Astrocyte of the spinal cord (primary cell): ENCODE data around the gene CPVL.

Experiments
- DNase-seq: peaks from one replicate; pipeline ENCODE4 v3.0.0; 2011; ENCODE audit warnings: low read depth, low spot score
- H3K4me3 ChIP-seq: 2 replicates; pipeline ENCODE4 v1.5.1; 2011; ENCODE audit warnings: low read depth, mild to moderate bottlenecking, low read length, moderate library complexity
- in situ Hi-C: cut with HindIII; loops from 2 replicates; pipeline ENCODE4 v1.10.0; 2017; ENCODE audit warnings: low sequenced_read_pairs
- TF ChIP-seq, protein P1 (sequence below): IDR thresholded peaks from 2 replicates; pipeline ENCODE4 v1.5.1; 2012; ENCODE audit warnings: low read depth, mild to moderate bottlenecking, low read length, inconsistent platforms

CPVL gene

DNA sequence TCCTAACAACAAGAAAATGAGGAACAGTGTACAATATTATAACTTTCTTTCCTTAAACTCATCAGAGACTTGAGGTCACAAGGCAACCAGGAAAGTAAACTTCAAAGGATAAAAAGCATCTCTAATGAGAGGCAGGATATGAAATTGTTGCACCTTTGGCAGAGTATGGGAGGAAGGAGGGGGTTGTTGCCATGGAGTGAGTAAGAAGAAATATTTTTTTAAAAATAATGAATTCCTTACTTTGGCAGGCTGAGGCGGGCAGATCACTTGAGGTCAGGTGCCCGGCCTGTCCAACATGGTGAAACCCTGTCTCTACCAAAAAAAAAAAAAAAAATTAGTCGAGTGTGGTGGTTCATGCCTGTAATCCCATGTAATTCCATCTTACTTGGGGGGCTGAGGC, 27.1 kb upstream of the CPVL start:
- no peak overlapping the region for H3K4me3 ChIP-seq
- no peak for DNase-seq
- TF ChIP-seq, protein P1, sequence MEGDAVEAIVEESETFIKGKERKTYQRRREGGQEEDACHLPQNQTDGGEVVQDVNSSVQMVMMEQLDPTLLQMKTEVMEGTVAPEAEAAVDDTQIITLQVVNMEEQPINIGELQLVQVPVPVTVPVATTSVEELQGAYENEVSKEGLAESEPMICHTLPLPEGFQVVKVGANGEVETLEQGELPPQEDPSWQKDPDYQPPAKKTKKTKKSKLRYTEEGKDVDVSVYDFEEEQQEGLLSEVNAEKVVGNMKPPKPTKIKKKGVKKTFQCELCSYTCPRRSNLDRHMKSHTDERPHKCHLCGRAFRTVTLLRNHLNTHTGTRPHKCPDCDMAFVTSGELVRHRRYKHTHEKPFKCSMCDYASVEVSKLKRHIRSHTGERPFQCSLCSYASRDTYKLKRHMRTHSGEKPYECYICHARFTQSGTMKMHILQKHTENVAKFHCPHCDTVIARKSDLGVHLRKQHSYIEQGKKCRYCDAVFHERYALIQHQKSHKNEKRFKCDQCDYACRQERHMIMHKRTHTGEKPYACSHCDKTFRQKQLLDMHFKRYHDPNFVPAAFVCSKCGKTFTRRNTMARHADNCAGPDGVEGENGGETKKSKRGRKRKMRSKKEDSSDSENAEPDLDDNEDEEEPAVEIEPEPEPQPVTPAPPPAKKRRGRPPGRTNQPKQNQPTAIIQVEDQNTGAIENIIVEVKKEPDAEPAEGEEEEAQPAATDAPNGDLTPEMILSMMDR, result no peak
- in situ Hi-C loops, result no loop called here

GRCh38 chr7:29170781-29171180, 24.4 kb upstream of the CPVL start:
- TF ChIP-seq, protein P1, result no peak
- H3K4me3 ChIP-seq, result no peak overlapping the region
- DNase-seq, result no peak
- in situ Hi-C loops, result no loop called here

GRCh38 chr7:29167721-29168120, 21.4 kb upstream of the CPVL start:
- in situ Hi-C loops, result no loop called here
- no peak for DNase-seq
- TF ChIP-seq, protein P1, result no peak
- no peak overlapping the region for H3K4me3 ChIP-seq

DNA sequence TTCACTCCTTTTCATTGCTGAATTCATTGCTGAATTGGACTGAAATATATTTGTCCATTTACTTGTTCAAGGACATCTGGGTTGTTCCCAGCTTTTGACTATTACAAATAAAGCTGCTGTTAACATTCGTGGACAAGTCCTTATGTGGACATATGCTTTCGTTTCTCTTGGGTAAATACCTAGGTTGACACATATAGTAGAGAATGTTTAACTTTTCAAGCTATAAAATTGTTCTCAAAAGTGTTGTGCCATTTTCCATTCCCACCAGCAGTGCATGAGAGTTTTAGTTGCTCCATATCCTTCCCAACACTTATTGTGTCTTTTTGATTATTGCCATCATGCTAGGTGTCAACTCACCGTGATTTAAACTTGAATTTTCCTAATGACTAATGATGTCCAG, 17.5 kb upstream of the CPVL start:
- TF ChIP-seq, protein P1, result no peak
- no peak for DNase-seq
- H3K4me3 ChIP-seq, result no peak overlapping the region
- in situ Hi-C loops, result no loop called here

- DNase-seq, result no peak
- in situ Hi-C loops, result no loop called here
- no peak overlapping the region for H3K4me3 ChIP-seq
- TF ChIP-seq, protein P1, result no peak
These were observed 16.2 kb upstream of the CPVL start for GRCh38 chr7:29162577-29162976.

DNA sequence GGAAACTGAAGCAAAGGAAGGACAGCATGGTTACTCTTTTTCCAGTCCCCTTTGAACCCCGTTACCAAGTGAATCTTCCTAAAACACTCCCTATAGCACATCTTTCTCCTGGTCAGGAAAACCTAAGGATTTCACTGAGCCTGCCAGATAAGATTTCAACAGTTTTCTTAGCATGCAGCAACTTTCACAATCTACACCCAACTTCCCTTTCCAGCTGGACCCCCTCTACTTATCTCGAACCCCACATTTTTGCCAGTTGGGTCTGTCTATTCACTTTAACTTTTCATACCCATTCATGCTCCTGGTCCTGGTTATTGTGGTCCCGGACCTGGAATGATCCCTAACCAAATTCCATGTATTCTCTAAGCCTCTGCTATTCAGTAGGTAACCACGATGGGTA, 14.9 kb upstream of the CPVL start:
- H3K4me3 ChIP-seq, result no peak overlapping the region
- TF ChIP-seq, protein P1, result no peak
- in situ Hi-C loops, result no loop called here
- no peak for DNase-seq

DNA sequence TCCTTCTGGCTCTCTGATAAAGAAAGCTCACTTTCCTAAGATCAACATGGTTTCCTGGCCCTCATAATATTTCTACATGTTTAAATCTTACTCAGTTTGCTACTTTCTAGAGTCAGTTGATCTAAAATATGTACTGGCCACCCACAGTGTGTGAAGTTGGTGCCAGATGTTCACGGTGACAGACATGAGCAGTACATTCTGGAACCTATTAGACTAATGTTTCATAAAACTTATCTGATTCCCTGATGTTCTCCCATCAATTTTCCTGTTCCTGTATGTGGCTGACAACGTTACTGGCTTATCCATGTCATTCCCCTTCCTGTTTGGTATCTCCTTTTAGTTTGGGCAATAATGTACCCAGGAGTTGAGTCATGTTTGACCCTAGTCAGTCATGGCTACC, 13.7 kb upstream of the CPVL start:
- in situ Hi-C loops, result no loop called here
- no peak overlapping the region for H3K4me3 ChIP-seq
- TF ChIP-seq, protein P1, result no peak
- no peak for DNase-seq
